ENCODE results near the gene PRR36. TPM values are rescaled to one million over a fixed set of nuclear protein-coding genes. Genes with fewer than 3 reads are reported as not detected.

The PRR36 gene
- total and polyA plus RNA-seq, 8 donors = 1.2 to 13.4 (median 9.9) TPM

DNA sequence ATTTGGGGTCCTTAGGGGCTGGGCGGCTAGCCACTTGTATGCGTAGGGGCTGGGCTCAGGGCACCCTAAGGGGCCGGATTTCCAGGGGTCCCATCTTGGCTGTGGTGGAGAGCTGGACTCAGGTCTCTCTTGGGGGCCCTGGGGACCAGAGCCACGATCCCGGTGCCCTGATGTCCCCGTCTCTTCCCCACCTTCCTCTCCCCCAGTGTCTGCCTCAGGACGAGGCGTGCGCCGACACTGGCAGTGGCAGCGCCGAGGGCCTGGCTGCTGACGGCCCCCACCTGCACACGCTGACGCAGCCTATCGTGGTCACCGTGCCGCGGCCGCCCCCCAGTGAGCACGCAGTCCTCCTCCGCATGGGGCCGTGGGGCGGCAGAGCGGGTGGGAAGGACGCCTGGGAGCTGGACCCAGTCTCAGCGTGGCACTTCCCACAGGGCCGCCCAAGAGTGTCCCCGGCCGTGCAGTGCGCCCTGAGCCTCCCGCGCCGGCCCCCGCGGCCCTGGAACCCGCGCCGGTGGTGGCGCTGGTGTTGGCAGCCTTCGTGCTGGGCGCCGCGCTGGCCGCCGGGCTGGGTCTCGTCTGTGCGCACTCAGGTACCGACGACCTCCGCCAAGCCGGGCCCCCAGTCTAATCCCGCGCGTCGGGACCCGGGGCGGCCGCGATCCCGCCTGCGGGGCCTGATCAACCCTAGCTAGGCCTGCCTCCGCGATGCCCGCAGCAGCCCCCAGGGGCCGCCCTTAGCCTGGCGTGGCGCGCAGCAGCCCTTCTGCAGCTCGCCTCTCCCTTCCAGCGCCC, 43.3 kb upstream of the PRR36 start:
- Histone ChIP-seq H3K27me3 (peaks cover 42 to 62% of the 10 kb centered on the region in 2 donors), H3K9me3 (no peaks in the 10 kb centered on the region), H3K27ac (no peak overlapping the region), H3K36me3 (peaks cover 0 to 25% of the 10 kb centered on the region in 2 donors), H3K4me1 (peaks cover 27 to 60% of the 10 kb centered on the region in 2 donors), H3K4me3 (peak overlapping the region in 1 of 2 donors; percentile 33)
- TF ChIP-seq CTCF (IDR thresholded peaks at IDR 0.05) = peak; percentile 32 to 53
- DNase-seq (peak in 2 of 4 donors; percentile 58 to 85), ATAC-seq (no peak)
- intact Hi-C loops (cut with DNase I) = no loop called here

GRCh38 chr19:7916955-7917266, 42.7 kb upstream of the PRR36 start:
- H3K4me3 ChIP-seq = peak overlapping the region; percentile 15 to 33
- peaks cover 27 to 56% of the 10 kb centered on the region in 2 donors for H3K4me1 ChIP-seq
- no peaks in the 10 kb centered on the region for H3K9me3 ChIP-seq
- H3K27ac ChIP-seq = no peak overlapping the region
- no peak for TF ChIP-seq CTCF (IDR thresholded peaks at IDR 0.05)
- intact Hi-C loops (cut with DNase I) = no loop called here
- ATAC-seq = no peak
- no peak for DNase-seq
- peaks cover 42 to 62% of the 10 kb centered on the region in 2 donors for H3K27me3 ChIP-seq
- peaks cover 0 to 25% of the 10 kb centered on the region in 2 donors for H3K36me3 ChIP-seq

GRCh38 chr19:7916103-7916954, 42.1 kb upstream of the PRR36 start:
- peaks cover 0 to 26% of the 10 kb centered on the region in 2 donors for H3K36me3 ChIP-seq
- peak overlapping the region; percentile 15 to 33 for H3K4me3 ChIP-seq
- intact Hi-C loops (cut with DNase I) = no loop called here
- DNase-seq (peak in 1 of 4 donors; percentile 87), ATAC-seq (no peak)
- peaks cover 42 to 62% of the 10 kb centered on the region in 2 donors for H3K27me3 ChIP-seq
- H3K4me1 ChIP-seq = peaks cover 22 to 50% of the 10 kb centered on the region in 2 donors
- no peak for TF ChIP-seq CTCF (IDR thresholded peaks at IDR 0.05)
- H3K9me3 ChIP-seq = no peaks in the 10 kb centered on the region
- H3K27ac ChIP-seq = no peak overlapping the region

DNA sequence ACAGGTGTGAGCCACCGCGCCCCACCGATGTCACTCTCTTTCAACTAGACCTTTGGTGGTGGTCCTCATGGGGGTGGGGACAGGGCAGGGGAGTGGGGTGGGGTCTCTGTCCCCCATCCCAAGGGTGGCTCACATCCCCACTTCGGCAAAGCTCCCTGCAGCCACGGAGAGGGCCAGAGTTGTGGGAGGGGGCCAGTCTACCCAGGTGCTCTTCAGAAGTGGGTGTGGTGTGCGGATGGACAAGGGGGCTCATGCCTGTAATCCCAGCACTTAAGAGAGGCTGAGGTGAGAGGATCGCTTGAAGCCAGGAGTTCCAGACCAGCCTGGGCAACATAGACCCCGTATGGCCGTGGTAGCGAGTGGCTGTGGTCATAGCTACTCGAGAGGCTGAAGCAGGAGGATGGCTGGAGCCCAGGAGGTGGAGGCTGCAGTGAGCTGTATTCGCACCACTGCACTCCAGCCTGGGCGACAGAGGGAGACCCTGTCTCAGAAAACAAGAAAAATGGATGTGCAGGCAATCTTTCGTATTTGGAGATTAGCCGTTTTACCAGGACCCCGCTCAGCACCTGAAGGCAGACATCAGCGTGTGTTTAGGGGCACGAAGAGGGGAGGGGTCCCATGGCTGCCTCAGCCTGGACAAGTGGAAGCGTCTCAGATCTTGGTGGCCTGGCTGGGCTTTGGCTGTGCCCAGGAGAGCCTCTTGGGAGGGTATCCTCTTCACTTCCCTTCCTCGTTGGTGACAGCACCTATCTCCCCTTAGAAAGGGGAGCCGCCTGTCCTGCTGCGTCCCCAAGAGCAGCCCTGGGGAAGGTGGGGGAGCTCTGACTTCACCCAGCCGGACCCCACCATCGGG, 41.3 kb upstream of the PRR36 start:
- intact Hi-C loops (cut with DNase I) = no loop called here
- no peak for DNase-seq

More for the DNA sequence above, 41.3 kb upstream of the PRR36 start:
- Histone ChIP-seq H3K4me1 (peaks cover 20 to 46% of the 10 kb centered on the region in 2 donors), H3K9me3 (no peaks in the 10 kb centered on the region), H3K4me3 (no peak overlapping the region), H3K27ac (no peak overlapping the region), H3K36me3 (peaks cover 0 to 35% of the 10 kb centered on the region in 2 donors), H3K27me3 (peaks cover 42 to 62% of the 10 kb centered on the region in 2 donors)
- no peak for TF ChIP-seq CTCF (IDR thresholded peaks at IDR 0.05)
- no peak for ATAC-seq
